HG03571 (cell line): ENCODE data around the gene SLAMF7.
A peak's percentile ranks its signal among the peaks of the same experiment; 100 is the strongest.
"Not testable (repeated sequence)": the region's sequence is repeated elsewhere in the genome, so short reads cannot be mapped to it uniquely, and the experiment has no call there.

Source experiments
- ATAC-seq: cut with Tn5 transposase; IDR thresholded peaks from one replicate; pipeline ENCODE4 v1.9.1; 2021; ENCODE audit not compliant: unreplicated experiment

The SLAMF7 gene

DNA sequence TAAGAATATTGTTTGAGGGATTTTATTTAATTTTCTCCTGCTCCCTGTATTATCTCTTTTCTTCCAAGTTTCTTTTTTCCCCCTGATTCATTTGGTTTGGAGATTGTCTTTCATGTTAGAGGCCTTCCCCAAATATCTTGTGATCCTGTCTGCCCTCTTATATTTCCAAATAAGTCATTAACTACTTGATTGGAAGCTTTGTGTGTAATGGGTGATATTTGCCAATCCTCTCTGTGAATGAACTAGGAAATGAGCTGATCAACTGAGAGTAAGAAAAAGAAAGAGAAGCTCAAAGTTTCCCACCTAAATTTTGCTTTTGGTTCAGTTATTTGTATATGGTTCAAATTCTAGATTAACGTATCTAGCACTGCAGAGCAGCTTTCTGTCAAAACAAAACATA is 33.3 kb downstream of the SLAMF7 start:
- ATAC-seq = no peak

GRCh38 chr1:160773093-160773492 is 34.0 kb downstream of the SLAMF7 start:
- ATAC-seq = no peak

GRCh38 chr1:160774886-160775719 is 36.1 kb downstream of the SLAMF7 start:
- ATAC-seq = no peak

DNA sequence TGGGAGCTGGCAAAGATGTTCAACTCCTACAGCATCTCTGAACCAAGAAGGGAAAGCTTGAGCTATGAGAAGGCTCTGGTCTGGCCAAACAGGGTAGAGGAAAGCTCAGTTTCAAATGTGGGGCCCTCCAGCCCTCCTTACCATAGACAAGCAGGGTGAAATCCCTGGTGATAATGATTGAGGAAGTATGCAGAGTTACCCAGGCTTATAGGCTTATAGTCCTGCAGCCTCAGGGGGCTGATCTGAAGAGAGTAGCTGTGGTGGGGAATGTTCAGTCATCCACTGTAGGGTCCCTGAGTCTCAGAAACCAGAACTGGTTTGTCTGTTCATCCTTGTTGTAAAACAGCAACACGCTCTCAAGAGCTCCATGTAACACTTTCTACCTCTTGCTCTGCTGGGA is 37.1 kb downstream of the SLAMF7 start:
- no peak for ATAC-seq

GRCh38 chr1:160777486-160778089 is 38.5 kb downstream of the SLAMF7 start:
- ATAC-seq = no peak

GRCh38 chr1:160778976-160779375 is 39.9 kb downstream of the SLAMF7 start:
- ATAC-seq = no peak

GRCh38 chr1:160779626-160780397 is 40.8 kb downstream of the SLAMF7 start:
- ATAC-seq = no peak

GRCh38 chr1:160780398-160780755 is 41.3 kb downstream of the SLAMF7 start:
- ATAC-seq = no peak

DNA sequence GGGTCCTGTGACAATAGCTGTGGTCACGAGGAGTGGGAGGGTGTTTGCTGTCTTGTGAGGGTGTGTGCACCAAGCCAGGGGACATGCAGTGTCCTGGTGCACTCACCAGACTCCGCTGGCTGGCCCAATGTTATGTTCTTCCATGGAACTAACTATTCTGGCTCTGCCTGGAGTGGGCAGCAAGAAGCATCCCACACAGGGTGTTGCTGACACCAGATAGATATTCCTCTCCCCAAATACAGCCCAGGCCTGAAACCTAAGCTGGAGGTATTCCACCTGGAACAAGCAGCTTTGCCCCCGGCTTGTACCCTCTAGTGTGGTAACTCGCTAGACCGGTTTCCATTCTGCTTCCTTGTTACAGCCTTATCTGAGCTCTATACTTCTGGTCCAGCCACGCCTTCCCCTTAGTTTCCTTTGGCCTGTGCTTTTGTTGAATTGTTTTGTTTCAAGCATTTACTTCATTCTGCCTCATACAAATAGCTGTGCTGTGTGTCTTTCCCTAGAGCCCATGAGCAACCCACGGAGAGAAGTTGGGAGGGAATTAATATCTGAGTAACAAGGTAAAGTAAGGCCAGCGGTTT is 42.2 kb downstream of the SLAMF7 start:
- ATAC-seq = no peak

DNA sequence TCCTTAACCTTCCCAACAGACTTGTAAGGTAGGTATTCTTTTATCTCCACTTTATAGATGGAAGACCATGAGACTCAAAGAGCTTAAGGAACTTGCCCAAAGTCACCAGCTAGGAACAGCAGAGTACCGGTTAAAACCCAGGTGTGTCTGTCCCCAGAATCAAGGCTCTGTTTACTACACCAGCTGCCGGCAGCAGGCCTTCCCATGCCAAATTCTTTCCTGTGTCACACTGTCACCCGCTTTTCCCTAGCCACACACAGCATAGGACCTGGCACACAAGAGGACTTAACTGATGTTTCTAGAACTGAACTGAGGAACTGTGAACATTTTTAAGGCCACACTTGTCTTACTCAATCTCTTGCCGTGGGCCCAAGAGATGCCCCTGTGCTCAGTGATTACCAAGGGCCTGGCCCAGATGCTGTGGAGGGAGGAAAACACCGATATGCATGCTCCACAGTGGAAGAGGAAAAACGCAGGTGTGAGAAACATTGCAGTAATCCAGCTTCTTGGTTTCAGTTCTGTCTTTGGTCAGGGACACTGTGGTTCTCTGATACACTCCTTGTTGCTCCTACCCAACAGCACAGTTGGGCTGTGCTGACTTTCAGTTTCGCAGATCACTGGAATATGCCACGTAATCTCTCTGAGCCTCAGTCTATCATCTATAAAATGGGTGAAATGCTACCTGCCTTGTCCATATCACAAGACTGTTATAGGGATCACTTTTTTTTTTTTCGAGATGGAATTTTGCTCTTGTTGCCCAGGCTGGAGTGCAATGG is 43.1 kb downstream of the SLAMF7 start:
- peak; percentile 84 for ATAC-seq

DNA sequence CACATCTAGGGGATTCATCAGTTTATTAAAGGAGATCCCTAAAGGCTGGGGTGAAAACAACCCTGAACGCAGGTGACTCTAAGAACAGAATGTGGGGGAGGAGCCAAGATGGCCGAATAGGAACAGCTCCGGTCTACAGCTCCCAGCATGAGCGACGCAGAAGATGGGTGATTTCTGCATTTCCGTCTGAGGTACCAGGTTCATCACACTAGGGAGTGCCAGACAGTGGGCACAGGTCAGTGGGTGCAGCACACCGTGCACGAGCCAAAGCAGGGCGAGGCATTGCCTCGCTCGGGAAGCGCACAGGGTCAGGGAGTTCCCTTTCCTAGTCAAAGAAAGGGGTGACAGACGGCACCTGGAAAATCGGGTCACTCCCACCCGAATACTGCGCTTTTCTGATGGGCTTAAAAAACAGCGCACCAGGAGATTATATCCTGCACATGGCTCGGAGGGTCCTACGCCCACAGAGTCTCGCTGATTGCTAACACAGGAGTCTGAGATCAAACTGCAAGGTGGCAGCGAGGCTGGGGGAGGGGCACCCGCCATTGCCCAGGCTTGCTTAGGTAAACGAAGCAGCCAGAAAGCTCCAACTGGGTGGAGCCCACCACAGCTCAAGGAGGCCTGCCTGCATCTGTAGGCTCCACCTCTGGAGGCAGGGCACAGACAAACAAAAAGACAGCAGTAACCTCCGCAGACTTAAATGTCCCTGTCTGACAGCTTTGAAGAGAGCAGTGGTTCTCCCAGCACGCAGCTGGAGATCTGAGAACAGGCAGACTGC is 44.1 kb downstream of the SLAMF7 start:
- ATAC-seq = not testable (repeated sequence)

DNA sequence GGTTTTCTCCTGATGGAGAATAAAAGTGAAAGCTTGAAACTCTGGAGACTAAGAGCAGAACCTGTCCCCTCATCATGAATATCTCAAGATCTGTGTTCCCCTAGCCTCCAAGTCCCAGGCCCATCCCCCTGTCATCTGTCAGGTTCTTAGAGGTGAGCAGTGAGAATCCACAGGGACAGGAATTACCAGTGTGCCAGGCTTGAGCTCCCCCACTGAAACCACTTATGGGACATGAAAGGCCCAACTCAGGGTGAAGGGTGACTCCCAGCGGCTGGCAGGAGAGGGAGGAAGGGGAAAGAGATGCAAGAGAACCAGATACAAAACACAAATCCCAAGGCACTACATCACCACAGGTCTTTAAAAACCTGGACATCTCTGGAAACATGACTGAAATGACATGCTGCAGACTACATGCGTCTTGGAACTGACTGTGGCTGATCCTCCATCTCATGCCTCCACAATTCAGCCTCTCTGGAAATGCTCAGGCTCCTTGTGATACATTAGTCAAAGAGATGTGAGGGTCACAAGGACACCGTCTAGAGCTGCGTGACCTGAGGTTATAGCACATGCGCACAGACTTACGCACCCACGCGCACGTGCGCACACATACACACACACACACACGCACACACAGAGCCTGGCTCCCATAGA is 50.1 kb downstream of the SLAMF7 start:
- ATAC-seq = peak; percentile 6

- peak; percentile 69 for ATAC-seq
These were observed 50.9 kb downstream of the SLAMF7 start for GRCh38 chr1:160789702-160790611.

- ATAC-seq = no peak
These were observed 55.3 kb downstream of the SLAMF7 start for GRCh38 chr1:160794376-160794775.

- peak; percentile 76 for ATAC-seq
These were observed 56.9 kb downstream of the SLAMF7 start, which contains the start of gene LY9 for GRCh38 chr1:160795951-160796383. LY9 (plus strand) TSS chr1:160796174; CDS start chr1:160796188, 14 bp downstream.

- no peak for ATAC-seq
These were observed 58.2 kb downstream of the SLAMF7 start for GRCh38 chr1:160797271-160797709.

DNA sequence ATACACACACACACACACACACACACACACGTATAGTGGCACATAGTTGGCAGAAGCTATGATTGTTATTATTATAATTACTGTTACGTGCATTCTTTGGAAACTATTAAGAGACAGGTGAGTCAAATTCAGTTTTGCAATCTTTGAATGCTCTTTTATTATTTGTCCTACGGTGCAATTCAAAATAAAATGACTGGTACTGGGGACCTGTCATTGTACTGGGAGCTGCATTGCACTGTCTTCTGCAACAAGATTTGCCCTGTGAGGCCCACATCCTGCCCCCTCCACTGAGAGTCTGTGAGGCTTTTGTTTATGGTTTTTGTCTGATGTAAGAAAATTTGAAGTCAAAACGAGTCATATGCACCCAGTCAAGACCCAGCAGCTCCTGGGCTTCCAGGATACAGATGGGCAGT is 58.8 kb downstream of the SLAMF7 start:
- no peak for ATAC-seq

- ATAC-seq = no peak
These were observed 59.4 kb downstream of the SLAMF7 start for GRCh38 chr1:160798439-160798838.
